GM13977 (cell line): ENCODE data around the gene IL6.
"Not testable (repeated sequence)": the region's sequence is repeated elsewhere in the genome, so short reads cannot be mapped to it uniquely, and the experiment has no call there.

Experiments used
- DNase-seq: peaks from one replicate; pipeline ENCODE4 v3.0.0; 2012; ENCODE audit warnings: low spot score
- in situ Hi-C: fragments of 300-500 bp; cut with MboI; formaldehyde crosslinking; loops from one replicate; pipeline ENCODE4 v1.12.0; 2022; ENCODE audit warnings: low sequenced_read_pairs, low pct_unique_long_range_greater_than_20kb, mixed read lengths, inconsistent platforms; ENCODE audit not compliant: unreplicated experiment
- TF ChIP-seq, protein P1 (sequence below): IDR thresholded peaks from 2 replicates; pipeline ENCODE4 v1.5.1; 2012; ENCODE audit warnings: mild to moderate bottlenecking, control low read depth; ENCODE audit not compliant: insufficient read depth; ENCODE audit errors: extremely low read depth, missing control alignments

The IL6 gene

DNA sequence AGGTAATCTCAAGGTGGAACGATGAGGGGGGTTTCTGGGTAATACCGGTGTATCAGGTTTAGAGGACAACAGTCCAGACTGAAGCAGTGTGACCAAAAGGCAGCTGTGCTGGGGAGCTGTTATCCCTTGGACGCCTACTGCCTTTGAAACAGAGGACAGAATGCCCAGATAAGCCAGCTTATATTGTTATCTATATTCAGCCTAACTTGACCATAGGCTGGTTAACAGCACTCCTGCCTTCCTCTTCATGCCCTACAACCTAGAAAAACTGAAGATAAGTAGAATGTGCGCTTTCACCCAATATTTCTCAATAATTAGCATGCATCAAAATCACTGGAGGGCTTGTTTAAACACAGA is 44.9 kb downstream of the IL6 start:
- TF ChIP-seq, protein P1, sequence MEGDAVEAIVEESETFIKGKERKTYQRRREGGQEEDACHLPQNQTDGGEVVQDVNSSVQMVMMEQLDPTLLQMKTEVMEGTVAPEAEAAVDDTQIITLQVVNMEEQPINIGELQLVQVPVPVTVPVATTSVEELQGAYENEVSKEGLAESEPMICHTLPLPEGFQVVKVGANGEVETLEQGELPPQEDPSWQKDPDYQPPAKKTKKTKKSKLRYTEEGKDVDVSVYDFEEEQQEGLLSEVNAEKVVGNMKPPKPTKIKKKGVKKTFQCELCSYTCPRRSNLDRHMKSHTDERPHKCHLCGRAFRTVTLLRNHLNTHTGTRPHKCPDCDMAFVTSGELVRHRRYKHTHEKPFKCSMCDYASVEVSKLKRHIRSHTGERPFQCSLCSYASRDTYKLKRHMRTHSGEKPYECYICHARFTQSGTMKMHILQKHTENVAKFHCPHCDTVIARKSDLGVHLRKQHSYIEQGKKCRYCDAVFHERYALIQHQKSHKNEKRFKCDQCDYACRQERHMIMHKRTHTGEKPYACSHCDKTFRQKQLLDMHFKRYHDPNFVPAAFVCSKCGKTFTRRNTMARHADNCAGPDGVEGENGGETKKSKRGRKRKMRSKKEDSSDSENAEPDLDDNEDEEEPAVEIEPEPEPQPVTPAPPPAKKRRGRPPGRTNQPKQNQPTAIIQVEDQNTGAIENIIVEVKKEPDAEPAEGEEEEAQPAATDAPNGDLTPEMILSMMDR: no peak
- DNase-seq: no peak
- in situ Hi-C loops: no loop called here

DNA sequence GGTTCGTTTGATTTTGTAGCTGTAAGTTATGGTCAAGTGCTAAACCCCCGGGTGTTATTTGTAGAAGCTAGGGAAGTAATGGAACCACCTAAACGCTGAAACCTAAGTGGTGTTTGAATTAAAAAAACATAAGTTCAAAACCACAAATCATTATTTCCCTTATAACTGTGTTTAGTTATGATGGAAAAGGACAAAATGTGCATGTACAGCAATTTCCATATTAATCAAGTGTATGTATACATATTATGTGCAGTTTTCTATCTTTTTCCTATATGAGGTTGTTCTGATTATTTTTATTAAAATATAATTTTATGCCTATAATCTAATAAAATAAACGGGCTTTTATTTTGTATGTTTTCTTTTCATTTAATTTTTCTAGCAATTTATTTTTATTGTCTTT is 45.9 kb downstream of the IL6 start:
- DNase-seq: no peak
- in situ Hi-C loops: no loop called here
- TF ChIP-seq, protein P1: no peak

DNA sequence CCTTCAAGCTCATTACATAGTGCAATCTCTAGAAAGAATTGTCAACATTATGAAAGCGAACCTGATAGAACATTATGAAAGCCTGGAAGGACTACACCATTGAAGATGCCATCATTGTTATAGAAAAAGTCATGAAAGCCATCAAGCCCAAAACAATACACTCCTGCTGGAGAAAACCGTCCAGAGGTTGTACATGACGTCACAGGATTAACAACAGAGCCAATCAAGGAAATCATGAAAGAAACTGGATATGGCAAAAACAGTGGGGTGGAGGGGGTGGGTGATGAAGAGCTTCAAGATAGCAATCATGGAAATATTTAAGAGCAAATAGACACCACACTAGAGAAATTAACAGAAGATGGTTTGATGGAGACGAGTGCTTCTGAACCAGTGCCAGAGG is 50.0 kb downstream of the IL6 start:
- no peak for DNase-seq
- TF ChIP-seq, protein P1: no peak
- in situ Hi-C loops: no loop called here

DNA sequence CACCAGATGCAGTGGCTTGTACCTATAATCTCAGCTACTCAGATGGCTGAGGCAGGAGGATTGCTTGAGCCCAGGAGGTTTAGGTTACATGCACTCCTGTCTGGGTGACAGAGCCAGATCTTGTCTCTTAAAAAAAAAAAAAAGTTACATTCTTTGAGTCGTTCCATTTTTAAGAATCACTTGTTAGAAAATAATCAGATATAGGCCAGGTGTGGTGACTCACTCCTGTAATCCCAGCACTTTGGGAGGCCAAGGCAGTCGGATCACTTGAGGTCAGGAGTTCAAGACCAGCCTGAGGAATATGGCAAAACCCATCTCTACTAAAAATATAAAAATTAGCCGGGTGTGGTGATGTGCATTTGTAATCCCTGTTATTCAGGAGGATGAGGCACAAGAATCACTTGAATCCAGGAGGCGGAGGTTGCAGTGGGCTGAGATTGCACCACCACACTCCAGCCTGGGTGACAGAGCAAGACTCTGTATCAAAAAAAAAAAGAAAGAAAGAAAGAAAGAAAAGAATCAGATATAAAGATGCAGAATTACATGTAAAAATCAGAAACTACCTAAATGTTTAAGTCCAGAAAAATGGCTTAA is 52.8 kb downstream of the IL6 start:
- DNase-seq, in situ Hi-C loops: not testable (repeated sequence)

DNA sequence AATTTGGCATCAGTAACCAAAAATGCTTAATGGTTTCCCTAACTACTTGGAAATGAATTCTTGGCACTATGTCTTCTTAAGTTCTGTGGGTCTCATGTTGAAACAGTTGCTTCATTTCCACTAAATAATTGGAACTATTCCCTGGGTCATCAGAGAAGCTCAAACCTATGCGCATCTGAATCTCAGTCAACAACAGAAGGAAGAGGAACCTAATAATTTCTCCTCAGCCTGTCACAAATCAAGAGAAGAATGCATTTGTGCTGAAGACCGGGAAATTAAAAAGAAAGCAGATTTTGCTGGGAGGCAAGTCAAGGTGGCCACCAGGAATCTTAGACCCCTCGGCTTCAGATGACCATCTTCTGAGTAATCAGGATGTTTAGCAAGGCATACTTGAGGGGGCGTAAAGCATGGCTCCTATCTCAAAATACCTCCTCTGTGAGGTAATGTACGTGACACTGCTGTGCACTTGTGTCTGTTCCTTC is 54.3 kb downstream of the IL6 start:
- DNase-seq: no peak
- TF ChIP-seq, protein P1: no peak
- in situ Hi-C loops: no loop called here
